Hematopoietic multipotent progenitor cell treated with erythropoietin and hydrocortisone succinate and interleukin-3 and kit ligand, for 8 days (in vitro differentiated cells): ENCODE measurements around the gene TMEM39B.
"Not testable (repeated sequence)": the region's sequence is repeated elsewhere in the genome, so short reads cannot be mapped to it uniquely, and the experiment has no call there.

Experiments used
- DNase-seq: peaks from one replicate; pipeline ENCODE4 v3.0.0-alpha.2; 2015

TMEM39B gene

DNA sequence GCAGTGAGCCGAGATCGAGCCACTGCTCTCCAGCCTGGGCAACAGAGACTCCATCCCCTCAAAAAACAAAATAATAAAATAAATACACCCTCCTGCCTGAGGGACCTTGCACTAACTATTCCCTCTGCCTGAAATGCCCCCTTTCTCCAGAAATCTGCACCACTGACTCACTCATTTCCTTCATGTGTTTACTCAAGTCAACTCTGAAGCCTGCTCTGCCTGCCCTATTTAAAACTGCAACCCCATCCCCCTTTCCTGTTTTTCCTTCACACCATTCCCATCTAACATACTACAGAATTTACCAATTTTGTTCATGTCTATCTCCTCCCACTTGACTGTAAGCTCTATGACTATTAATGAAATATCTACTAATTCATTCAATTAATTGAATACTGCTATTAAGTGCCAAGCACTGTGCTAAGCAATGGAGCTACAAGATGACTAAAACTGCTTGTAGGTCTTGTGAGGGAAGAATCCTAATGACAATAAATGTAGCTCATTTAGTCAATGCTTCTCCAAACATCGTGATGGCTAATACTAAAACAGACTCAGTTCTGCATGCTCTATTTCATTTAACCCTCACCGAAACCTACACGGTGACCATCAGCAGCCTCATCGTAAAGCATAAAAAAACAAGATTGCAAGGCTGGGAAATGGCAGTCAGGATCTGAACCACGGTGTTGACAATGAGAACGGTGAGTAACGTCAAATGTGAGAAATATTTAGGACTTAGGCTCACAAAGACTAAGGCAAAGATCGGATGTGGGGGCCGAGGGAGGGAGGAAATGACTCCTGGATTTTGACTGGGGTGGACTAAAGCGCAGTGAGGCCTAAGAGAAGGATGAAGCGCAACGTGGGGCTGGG is 749 bp upstream of the TMEM39B start:
- no peak for DNase-seq

DNA sequence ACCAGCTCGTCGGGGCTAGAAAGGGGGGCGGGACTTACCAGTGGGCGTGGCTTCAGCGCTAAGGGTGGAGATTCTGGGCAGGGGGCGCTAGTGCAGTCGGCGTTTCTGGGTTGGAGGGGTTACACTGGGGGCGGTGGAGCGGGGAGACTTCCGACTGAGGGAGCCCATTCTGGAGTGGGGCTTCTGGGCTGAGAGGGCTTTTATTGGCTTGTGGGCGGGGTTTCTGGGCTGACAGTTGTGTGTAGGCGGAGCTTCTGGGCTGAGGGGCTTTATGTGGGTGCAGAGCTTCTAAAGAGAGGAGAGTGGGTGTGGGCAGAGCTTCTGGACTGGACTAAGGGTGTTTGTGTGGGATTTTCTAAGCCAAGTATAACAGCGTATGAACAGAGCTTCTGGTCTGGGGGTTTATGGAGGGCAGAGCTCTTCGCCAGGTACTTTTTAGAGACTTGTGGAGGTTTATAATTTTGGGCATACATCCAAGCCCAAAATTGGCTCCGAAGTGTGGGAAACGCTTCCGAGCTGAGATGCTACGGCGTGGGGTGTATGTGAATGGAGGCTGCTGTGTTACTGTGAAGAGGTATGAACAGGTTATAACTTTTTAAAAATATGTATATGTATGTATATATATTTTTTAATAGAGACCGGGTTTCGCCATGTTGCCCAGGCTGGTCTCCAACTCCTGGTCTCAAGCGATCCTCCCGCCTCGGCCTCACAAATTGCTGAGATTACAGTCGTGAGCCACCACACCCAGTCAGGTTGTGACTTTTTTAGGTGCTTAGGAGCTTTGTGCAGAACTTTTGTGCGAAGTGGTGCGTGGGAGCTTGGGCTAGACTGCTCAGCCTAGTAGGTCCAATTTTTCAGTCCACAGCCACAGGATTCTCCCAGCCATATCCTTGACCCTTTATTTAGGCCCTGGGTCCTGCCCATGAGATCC is 825 bp downstream of the TMEM39B start:
- DNase-seq = no peak

- DNase-seq = no peak
Observed at GRCh38 chr1:32074841-32075240, 2.1 kb downstream of the TMEM39B start.

GRCh38 chr1:32077451-32077850 is 4.7 kb downstream of the TMEM39B start:
- DNase-seq = no peak

DNA sequence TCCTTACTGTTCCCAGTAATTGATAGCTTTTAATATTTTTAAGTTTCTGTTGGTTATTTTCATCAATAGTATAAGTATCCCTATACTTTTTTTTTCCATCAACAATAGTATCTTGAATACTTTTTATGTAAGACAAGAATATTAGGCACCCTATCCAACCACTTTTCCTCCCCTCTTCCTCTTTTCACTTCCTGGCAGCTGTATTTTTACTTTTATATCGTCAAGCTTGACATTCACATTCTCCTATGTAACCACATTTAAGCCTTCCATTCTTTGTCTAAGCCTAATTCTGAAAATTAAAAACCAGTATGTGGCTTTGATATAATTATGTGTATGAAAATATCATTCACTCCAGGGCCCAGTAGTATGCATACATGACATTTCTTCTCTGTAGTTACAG is 9.3 kb downstream of the TMEM39B start:
- DNase-seq = no peak

DNA sequence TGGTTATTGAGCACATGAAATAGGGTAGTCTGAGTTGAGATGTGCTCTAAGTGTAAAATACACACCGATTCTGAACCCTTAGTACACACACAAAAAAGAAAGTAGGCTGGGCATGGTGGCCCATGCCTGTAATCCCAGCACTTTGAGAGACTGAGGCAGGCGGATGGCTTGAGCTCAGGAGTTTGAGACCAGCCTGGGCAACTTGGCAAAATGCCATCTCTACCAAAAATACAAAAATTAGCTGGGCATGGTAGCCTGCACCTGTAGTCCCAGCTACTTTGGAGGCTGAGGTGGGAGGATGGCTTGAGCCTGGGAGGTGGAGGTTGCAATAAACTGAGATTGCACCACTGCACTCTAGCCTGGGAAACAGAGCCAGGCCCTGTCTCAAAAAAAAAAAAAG is 13.6 kb downstream of the TMEM39B start:
- not testable (repeated sequence) for DNase-seq

GRCh38 chr1:32091176-32091575 is 18.4 kb downstream of the TMEM39B start:
- no peak for DNase-seq

DNA sequence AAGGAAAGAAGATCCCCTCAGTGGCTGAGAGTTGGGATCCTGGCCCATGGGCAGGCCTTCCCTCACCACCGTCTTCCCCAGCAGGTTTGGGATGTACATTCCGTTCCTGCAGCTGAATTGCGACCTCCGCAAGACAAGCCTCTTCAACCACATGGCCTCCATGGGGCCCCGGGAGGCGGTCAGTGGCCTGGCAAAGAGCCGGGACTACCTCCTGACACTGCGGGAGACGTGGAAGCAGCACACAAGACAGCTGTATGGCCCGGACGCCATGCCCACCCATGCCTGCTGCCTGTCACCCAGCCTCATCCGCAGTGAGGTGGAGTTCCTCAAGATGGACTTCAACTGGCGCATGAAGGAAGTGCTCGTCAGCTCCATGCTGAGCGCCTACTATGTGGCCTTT is 18.9 kb downstream of the TMEM39B start:
- DNase-seq = no peak

DNA sequence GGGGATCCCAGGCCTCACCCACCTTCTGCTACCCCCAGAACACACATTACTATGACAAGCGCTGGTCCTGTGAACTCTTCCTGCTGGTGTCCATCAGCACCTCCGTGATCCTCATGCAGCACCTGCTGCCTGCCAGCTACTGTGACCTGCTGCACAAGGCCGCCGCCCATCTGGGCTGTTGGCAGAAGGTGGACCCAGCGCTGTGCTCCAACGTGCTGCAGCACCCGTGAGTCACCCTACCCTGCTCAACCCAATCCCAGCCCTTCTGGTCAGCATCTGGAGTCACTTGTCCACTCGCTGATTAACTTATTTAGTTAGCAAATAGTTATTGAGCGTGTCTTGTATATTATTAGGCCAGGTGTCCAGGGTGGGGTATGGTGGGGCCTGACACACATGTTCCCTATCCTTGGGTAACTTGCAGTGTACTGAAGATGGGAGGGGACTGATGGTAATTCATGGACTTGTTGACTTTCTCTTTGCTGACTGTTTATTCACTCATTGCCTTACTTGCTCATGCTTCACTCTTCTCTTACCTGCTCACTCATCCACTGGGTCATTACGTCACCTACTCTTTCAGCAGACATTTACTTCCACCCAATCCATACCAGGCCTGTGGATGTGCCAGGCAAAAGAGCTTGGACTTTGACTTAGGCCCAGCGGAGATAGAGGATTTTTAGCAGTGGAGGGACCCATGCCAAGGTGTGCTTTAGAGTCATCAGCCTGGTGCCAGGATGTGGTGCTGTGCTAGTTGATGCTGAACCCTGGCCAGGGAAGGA is 22.2 kb downstream of the TMEM39B start:
- DNase-seq = no peak

DNA sequence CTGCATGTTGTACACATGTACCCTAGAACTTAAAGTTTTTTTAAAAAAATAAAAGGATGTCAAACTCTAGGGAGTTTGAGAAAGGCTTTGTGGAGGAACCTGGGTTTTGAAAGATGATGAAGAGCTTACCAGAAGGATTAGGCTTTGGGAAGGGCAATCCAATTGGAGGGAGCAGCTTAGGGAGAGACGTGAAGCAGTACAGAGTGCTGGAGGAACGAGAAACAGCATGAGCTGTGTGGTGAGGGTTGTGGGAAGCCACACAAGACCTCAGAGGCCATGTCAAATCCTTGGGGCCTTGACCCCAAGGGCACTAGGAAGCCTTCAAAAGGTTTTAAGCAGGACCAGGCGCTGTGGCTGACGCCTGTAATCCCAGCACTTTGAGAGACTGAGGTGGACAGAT is 26.7 kb downstream of the TMEM39B start:
- no peak for DNase-seq

- no peak for DNase-seq
Observed at GRCh38 chr1:32100359-32100758, 27.6 kb downstream of the TMEM39B start.

DNA sequence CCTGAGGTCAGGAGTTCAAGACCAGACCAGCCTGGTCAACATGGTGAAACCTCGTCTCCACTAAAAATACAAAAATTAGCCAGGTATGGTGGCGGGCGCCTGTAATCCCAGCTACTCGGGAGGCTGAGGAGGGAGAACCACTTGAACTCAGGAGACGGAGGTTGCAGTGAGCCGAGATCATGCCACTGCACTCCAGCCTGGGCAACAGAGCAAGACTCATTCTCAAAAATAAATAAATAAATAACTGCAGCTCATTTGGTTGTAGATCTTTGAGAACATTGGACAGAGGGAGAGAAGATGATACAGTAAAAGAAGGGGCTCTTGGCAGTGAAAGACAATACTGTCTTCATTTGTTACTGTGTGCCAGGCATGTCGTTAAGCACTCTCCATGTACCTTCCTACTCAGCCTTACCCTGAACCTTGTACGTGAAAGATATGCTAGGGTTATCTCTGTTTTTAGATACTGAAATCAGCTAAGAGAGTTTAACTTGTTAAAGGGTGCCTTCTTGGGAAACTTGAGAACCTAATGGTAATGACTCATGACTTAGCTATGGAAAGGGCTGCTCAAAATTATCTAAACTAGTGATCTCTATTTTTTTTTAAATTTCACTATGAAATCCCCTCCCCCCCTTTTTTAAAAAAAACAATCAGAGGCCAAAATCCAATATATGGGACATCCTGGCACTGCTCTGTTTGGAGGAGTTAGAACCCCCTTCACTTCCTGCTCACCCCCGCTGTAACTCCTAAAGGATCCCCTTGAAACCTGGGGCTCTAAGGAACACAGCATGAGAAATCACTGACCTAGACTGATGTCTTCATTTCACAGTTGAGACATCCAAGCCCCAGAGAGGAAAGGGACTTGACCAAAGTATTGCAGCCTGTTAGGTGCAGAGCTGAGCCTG is 28.3 kb downstream of the TMEM39B start:
- no peak for DNase-seq

DNA sequence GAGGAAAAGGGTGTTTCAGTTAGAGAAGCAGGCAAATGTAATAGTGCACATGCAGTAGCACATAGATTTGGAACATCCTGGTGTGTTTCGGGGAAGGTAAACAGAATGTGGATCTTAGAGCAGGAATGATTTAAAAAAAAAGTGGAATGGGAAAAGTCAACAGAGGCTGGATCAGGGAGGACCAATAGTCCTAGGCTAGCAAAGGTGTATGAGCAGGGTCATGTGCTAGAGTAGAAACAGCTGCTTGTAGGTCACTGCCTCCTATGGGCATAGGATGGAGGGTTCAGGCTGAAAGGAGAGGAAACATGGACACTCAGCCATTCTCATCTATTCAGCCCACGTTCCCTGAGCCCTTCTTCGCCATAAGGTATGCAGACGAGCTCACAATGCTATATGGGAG is 31.4 kb downstream of the TMEM39B start:
- no peak for DNase-seq

DNA sequence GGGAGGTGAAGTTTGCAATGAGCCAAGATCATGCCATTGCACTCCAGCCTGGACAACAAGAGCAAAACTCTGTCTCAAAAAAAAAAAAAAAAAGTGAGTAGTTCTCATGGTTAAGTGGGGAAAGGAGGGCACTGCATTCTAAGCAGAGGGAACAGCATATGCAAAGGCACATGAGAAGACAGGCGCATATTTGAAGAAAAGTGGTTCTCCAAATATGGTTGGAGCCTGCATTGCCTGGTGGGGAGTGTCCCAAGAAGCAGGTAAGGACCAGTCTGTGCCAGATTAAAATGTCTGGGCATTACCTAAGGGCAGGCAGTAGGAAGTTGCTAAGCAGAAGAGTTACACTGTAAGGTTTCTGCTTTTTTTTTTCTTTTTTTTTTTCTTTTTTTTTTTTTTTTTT is 32.6 kb downstream of the TMEM39B start:
- DNase-seq = no peak

GRCh38 chr1:32106663-32107275 is 34.0 kb downstream of the TMEM39B start:
- DNase-seq = no peak

GRCh38 chr1:32107742-32108661 is 35.3 kb downstream of the TMEM39B start, which contains the start of gene KPNA6:
KPNA6 (plus strand) TSS chr1:32108056; CDS start chr1:32108131, 75 bp downstream.
- DNase-seq = peak; percentile 97

DNA sequence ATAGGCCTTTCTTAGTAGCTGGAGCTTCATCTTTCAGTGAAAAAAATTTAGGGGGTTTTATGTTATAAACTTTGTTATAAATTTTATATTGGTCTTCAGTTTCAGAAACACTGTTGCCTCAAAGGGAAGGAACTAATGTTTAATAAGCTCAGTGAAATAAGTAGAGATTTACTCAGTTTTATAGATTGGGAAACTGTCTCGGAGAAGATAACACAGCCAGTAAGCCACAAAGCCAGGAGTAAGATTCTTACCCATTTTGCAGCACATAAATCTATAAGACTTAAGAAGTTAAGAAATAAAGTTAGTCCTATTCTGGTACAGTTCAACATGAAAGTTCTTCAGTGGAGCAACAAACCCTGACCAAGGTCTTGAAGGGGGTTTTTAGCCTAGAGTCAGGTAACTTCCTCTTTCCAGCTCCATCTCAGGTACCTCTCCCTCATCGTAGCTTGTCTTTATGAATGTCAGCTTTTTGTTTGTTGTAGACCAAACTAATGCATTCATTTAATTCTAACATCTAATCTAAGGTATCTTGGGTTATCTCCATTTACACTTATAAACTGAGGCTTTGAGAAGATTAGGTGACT is 38.4 kb downstream of the TMEM39B start:
- no peak for DNase-seq

DNA sequence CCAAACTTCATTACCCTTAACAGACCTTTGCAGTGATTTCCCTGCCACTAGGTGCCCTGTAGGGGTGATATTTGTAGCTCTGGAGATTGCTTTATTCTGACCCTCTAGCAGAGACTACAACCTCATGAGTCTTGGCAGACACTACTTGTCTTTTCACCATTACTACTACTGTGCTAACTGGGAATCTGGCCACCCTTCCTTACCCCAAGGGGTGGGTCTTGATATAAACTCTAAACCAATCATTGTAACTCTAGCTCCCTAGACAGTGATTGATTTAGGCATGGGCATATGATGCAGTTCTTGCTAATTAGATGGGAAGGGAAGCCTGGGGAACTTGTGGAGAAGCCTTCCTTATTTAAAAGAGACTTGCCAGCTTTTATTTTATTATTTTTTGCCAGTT is 39.0 kb downstream of the TMEM39B start:
- DNase-seq = no peak

DNA sequence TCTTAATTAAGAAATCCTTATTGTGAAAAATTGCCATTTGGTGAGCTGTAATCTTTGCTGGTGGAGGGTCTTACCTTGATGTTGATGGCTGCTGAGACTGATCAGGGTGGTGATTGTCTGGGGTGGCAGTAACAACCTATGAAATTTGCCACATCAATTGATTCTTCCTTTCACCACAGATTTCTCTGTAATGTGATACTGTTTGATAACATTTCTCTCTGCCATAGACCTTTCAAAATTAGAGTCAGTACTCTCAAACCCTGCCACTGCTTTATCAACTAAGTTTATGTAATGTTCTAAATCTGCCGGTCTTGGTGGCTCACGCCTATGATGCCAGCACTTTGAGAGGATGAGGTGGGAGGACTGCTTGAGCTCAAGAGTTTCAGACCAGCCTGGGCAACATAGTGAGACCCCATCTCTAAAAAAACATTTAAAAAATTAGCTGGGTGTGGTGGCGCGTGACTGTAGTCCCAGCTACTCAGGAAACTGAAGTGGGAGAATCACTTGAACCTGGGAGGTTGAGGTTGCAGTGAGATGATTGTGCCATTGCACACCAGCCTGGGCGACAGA is 40.2 kb downstream of the TMEM39B start:
- no peak for DNase-seq

GRCh38 chr1:32113436-32113835 is 40.7 kb downstream of the TMEM39B start:
- DNase-seq = not testable (repeated sequence)
